ENCODE results near the gene EXOC6.

DNA sequence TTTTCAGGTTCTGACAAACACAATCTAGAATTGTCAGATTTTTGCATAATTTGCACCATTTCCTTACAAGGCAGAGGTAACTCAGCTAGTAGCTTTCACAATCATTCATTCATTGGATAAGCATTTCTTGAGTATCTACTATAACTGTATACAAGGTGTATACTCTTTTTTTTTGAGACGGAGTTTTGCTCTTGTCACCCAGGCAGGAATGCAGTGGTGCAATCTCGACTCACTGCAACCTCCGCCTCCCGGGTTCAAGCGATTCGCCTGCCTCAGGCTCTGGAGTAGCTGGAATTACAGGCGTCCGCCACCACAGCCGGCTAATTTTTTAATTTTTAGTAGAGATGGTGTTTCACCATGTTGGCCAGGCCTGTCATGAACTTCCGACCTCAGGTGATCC lies 16.2 kb upstream of the EXOC6 start:
- no peak for TF ChIP-seq POLR2A (IDR thresholded peaks at IDR 0.05)
- TF ChIP-seq, protein P1, sequence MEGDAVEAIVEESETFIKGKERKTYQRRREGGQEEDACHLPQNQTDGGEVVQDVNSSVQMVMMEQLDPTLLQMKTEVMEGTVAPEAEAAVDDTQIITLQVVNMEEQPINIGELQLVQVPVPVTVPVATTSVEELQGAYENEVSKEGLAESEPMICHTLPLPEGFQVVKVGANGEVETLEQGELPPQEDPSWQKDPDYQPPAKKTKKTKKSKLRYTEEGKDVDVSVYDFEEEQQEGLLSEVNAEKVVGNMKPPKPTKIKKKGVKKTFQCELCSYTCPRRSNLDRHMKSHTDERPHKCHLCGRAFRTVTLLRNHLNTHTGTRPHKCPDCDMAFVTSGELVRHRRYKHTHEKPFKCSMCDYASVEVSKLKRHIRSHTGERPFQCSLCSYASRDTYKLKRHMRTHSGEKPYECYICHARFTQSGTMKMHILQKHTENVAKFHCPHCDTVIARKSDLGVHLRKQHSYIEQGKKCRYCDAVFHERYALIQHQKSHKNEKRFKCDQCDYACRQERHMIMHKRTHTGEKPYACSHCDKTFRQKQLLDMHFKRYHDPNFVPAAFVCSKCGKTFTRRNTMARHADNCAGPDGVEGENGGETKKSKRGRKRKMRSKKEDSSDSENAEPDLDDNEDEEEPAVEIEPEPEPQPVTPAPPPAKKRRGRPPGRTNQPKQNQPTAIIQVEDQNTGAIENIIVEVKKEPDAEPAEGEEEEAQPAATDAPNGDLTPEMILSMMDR (IDR thresholded peaks at IDR 0.05), result no peak

Data from heart left ventricle (tissue), 13 donors.